Dermis microvascular lymphatic vessel endothelial cell (primary cell): Measurements from ENCODE around the gene PPARG. TPM values are rescaled to one million over a fixed set of nuclear protein-coding genes. Genes with fewer than 3 reads are reported as not detected.

Experiments
- DNase-seq, 2 donors: peaks; one replicate each; pipeline versions ENCODE4 v3.0.0 to v3.0.0-alpha.2; 2010; ENCODE audit warnings: low read depth in 2 of 2
- total RNA-seq: library from RNA; depleted of rRNA; stranded (reverse); fragments of >200 nt; gene quantifications from 2 replicates; pipeline ENCODE4 v1.2.1, GENCODE V29; 2014

The PPARG gene
- total RNA-seq, 1 donor from 2014 or later = 58.8 TPM

- DNase-seq = peak; percentile 45 to 62
These were observed 191.1 kb downstream of the PPARG start for GRCh38 chr3:12479919-12480427.

- peak in 1 of 2 donors; percentile 36 for DNase-seq
These were observed 194.5 kb downstream of the PPARG start for GRCh38 chr3:12483410-12483809.

GRCh38 chr3:12483872-12484197, 195.0 kb downstream of the PPARG start:
- DNase-seq = no peak

Other genes starting within 250 kb of the PPARG start
- 0.51 and 0.64 TPM in 2 replicates for gene TIMP4, start 130.2 kb upstream of the PPARG start, total RNA-seq
- gene TSEN2, start 195.4 kb downstream of the PPARG start, total RNA-seq = 7.7 and 8.0 TPM in 2 replicates